ENCODE data around the gene RAB29.

Gene RAB29

DNA sequence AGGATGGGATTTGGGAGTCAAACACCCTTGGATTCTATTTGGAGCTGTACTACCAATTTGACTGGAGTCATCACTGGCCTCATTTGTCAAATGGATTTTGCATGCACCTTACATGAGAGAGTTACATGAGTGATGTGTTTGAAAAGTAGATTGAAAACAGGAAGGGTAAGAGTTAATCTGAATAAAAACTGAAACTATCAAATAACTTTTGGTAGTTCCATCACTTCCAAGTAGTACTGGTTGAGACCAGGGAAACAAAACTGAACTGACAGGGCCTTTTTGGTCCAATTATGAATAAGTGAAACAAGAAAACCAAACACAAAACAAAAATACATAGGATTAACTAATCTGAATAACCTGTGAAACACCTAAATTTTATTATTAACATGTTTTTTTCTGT, 55.5 kb downstream of the RAB29 start:
- DNase-seq (ENCODE audit: low read depth): no peak

DNA sequence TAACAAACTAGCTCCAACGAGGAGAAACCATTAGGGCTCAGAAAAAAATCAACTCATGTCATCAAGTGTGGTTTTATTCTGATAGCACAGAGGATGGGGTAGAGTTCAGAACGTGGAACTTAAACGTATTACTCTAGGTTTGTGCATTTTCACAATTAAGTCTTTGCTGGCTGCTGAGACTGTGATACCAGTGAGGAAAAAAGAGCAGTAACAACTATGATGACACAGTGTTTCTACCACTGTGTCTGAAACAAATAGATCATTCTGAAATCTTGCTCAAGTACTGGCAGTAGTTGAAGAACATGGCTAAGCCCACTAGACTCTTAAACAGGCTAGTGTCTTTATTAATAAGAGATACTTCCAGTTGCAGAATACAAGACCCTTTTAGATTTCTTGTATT, 56.3 kb downstream of the RAB29 start:
- DNase-seq (ENCODE audit: low read depth): no peak
